ENCODE results near the gene ST8SIA2. TPM values are rescaled to one million over a fixed set of nuclear protein-coding genes. Genes with fewer than 3 reads are reported as not detected.

Gene ST8SIA2
- polyA plus RNA-seq, 1 of the 3 experiments (the other 2 are of a cell fraction) = 0.05 TPM

DNA sequence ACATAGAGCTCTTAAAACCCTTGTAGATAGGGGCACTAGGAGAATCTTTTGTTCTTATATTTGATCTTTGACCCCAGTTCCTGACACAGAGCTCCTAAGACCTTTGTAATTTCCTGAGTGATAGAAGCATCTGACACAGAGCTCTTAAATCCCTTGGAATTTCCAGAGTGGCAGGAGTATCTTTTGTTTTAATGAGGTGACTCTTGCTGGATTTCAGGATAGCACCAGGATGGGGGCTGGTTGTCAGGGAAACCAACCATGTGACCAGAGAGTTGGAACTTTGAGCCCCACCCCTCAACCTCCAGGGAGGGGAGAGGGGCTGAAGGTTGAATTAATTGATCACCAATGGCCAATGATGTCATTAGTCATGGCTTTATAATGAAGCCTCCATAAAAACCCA, 47.6 kb upstream of the ST8SIA2 start:
- Histone ChIP-seq H3K27me3 (ENCODE audit: insufficient read depth) (no peaks in the 10 kb centered on the region), H3K79me2 (ENCODE audit: insufficient read depth) (no peaks in the 10 kb centered on the region), H3F3A (replicated peaks; ENCODE audit: insufficient read depth) (no peaks in the 10 kb centered on the region), H3K36me3 (replicated peaks in 1 of 2; ENCODE audit: control insufficient read depth in 1 of 2, insufficient read depth in 2 of 2, low read length in 1 of 2) (no peaks in the 10 kb centered on the region), H3K9me2 (no peaks in the 10 kb centered on the region), H3K9ac (no peak overlapping the region), H3K9me3 (no peaks in the 10 kb centered on the region), H3K4me1 (ENCODE audit: control insufficient read depth in 1 of 2, insufficient read depth in 2 of 2, low read depth in 1 of 2, low read length in 1 of 2) (peaks cover 0 to 2% of the 10 kb centered on the region in 2 experiments; a peak in 1 of 4 replicates), H3K27ac (ENCODE audit: low read depth in 2 of 2, low read length in 1 of 2) (no peak overlapping the region), H4K20me1 (ENCODE audit: insufficient read depth) (no peaks in the 10 kb centered on the region), H2AFZ (ENCODE audit: low read depth) (no peak overlapping the region), H3K4me2 (no peak overlapping the region), H3K4me3 (ENCODE audit: low read depth in 2 of 2, low read length in 1 of 2) (no peak overlapping the region)
- no peak for DNase-seq
- TF ChIP-seq PBX3 (IDR thresholded peaks at IDR 0.05) = no peak
- no peak for TF ChIP-seq EP300 (IDR thresholded peaks at IDR 0.05; ENCODE audit: borderline replicate concordance in 1 of 2, low read depth in 1 of 2, low read length in 1 of 2)
- TF ChIP-seq, protein P1, sequence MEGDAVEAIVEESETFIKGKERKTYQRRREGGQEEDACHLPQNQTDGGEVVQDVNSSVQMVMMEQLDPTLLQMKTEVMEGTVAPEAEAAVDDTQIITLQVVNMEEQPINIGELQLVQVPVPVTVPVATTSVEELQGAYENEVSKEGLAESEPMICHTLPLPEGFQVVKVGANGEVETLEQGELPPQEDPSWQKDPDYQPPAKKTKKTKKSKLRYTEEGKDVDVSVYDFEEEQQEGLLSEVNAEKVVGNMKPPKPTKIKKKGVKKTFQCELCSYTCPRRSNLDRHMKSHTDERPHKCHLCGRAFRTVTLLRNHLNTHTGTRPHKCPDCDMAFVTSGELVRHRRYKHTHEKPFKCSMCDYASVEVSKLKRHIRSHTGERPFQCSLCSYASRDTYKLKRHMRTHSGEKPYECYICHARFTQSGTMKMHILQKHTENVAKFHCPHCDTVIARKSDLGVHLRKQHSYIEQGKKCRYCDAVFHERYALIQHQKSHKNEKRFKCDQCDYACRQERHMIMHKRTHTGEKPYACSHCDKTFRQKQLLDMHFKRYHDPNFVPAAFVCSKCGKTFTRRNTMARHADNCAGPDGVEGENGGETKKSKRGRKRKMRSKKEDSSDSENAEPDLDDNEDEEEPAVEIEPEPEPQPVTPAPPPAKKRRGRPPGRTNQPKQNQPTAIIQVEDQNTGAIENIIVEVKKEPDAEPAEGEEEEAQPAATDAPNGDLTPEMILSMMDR (IDR thresholded peaks at IDR 0.05) = no peak
- no peak for TF ChIP-seq RXRA (IDR thresholded peaks at IDR 0.05; ENCODE audit: borderline replicate concordance, low read depth)
- TF ChIP-seq RAD21 (IDR thresholded peaks at IDR 0.05; ENCODE audit: low read length) = no peak
- no peak for TF ChIP-seq IRF3 (IDR thresholded peaks at IDR 0.05; ENCODE audit: low read depth, low read length)
- TF ChIP-seq, protein P2, sequence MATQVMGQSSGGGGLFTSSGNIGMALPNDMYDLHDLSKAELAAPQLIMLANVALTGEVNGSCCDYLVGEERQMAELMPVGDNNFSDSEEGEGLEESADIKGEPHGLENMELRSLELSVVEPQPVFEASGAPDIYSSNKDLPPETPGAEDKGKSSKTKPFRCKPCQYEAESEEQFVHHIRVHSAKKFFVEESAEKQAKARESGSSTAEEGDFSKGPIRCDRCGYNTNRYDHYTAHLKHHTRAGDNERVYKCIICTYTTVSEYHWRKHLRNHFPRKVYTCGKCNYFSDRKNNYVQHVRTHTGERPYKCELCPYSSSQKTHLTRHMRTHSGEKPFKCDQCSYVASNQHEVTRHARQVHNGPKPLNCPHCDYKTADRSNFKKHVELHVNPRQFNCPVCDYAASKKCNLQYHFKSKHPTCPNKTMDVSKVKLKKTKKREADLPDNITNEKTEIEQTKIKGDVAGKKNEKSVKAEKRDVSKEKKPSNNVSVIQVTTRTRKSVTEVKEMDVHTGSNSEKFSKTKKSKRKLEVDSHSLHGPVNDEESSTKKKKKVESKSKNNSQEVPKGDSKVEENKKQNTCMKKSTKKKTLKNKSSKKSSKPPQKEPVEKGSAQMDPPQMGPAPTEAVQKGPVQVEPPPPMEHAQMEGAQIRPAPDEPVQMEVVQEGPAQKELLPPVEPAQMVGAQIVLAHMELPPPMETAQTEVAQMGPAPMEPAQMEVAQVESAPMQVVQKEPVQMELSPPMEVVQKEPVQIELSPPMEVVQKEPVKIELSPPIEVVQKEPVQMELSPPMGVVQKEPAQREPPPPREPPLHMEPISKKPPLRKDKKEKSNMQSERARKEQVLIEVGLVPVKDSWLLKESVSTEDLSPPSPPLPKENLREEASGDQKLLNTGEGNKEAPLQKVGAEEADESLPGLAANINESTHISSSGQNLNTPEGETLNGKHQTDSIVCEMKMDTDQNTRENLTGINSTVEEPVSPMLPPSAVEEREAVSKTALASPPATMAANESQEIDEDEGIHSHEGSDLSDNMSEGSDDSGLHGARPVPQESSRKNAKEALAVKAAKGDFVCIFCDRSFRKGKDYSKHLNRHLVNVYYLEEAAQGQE (IDR thresholded peaks at IDR 0.05; ENCODE audit: low read depth, low read length) = no peak
- TF ChIP-seq POLR2AphosphoS5 (IDR thresholded peaks at IDR 0.05; ENCODE audit: low read depth, low read length) = no peak
- no peak for TF ChIP-seq NFIC (IDR thresholded peaks at IDR 0.05; ENCODE audit: borderline replicate concordance)
- TF ChIP-seq FOXM1 (IDR thresholded peaks at IDR 0.05; ENCODE audit: low read depth) = no peak
- TF ChIP-seq ELF1 (IDR thresholded peaks at IDR 0.05) = no peak
- TF ChIP-seq RCOR1 (IDR thresholded peaks at IDR 0.05; ENCODE audit: low read length) = no peak
- TF ChIP-seq JUND (IDR thresholded peaks at IDR 0.05) = no peak
- no peak for TF ChIP-seq TEAD4 (IDR thresholded peaks at IDR 0.05; ENCODE audit: borderline replicate concordance, insufficient read depth)
- CTCF ChIA-PET = no interaction called here
- POLR2A ChIA-PET = no interaction called here
